Measurements from ENCODE around the gene ZBTB38. TPM values are rescaled to one million over a fixed set of nuclear protein-coding genes. Genes with fewer than 3 reads are reported as not detected.

Gene ZBTB38
- total and polyA plus RNA-seq, 2 donors (not counting 1 experiment from before 2014, with no cell fraction given): 13.8 to 71.2 TPM

- Histone ChIP-seq H3K4me1 (ENCODE audit: control insufficient read depth in 2 of 2, insufficient read depth in 2 of 2, low read length in 2 of 2) (peaks cover 8 to 14% of the 10 kb centered on the region in 2 donors), H3K4me2 (replicated peaks; ENCODE audit: low read depth, low read length, poor library complexity, severe bottlenecking) (peak overlapping the region; percentile 89), H3K36me3 (replicated peaks in 1 of 2; ENCODE audit: control extremely low read depth in 1 of 2, control insufficient read depth in 1 of 2, extremely low read depth in 1 of 2, insufficient read depth in 2 of 2, low read length in 1 of 2) (peaks cover 0 to 15% of the 10 kb centered on the region in 2 experiments), H3K27ac (ENCODE audit: low read length in 2 of 2) (peak overlapping the region; percentile 84 to 90), H2AFZ (ENCODE audit: insufficient read depth, low read depth, low read length, poor library complexity, severe bottlenecking) (peak overlapping the region; percentile 98), H4K20me1 (ENCODE audit: control insufficient read depth, insufficient read depth, low read length, poor library complexity, severe bottlenecking) (no peaks in the 10 kb centered on the region), H3K27me3 (replicated peaks in 1 of 4; ENCODE audit: control extremely low read depth in 1 of 4, control insufficient read depth in 3 of 4, insufficient read depth in 4 of 4, low read length in 3 of 4) (no peaks in the 10 kb centered on the region), H3K79me2 (ENCODE audit: control insufficient read depth, insufficient read depth, low read length) (no peaks in the 10 kb centered on the region), H3K9ac (ENCODE audit: low read length) (peak overlapping the region; percentile 85), H3K4me3 (ENCODE audit: control extremely low read depth in 1 of 5, extremely low read depth in 1 of 5, insufficient read depth in 1 of 5, low read depth in 2 of 5, low read length in 4 of 5) (peak overlapping the region in 4 of 5 experiments; percentile 58 to 83 (median 79)), H3K9me3 (ENCODE audit: control extremely low read depth in 1 of 3, control insufficient read depth in 2 of 3, insufficient read depth in 1 of 3, low read length in 2 of 3) (no peaks in the 10 kb centered on the region)
- CTCF ChIA-PET: interaction anchor here (0.6 to 2.0 kb wide), 8 partner anchors 17 to 53 kb away, joined by 3 to 7 read pairs (median 4); no protein-coding TSS in a partner anchor
- intact Hi-C loops (cut with micrococcal nuclease): loop anchor here (1.0 to 2.0 kb wide), 5 partner anchors 15 to 91 kb away; partner anchors contain the start of gene RASA2
- H3K9me3 Mint-ChIP-seq (ENCODE audit: insufficient read depth): peaks cover 3% of the 10 kb centered on the region
- peak overlapping the region; percentile 88 for H3K4me3 Mint-ChIP-seq
- no peaks in the 10 kb centered on the region for H3K27me3 Mint-ChIP-seq
- H3K4me1 Mint-ChIP-seq: peaks cover 49% of the 10 kb centered on the region
- POLR2A ChIA-PET: interaction anchor here (0.8 to 2.5 kb wide), 6 partner anchors 10 to 90 kb away, joined by 3 to 8 read pairs (median 4); no protein-coding TSS in a partner anchor
- no peak for TF ChIP-seq CTCF (IDR thresholded peaks at IDR 0.05)
- TF ChIP-seq EZH2 (IDR thresholded peaks at IDR 0.05; ENCODE audit: borderline replicate concordance, insufficient read depth, low read depth, low read length, poor library complexity, severe bottlenecking): no peak
- ATAC-seq (ENCODE audit: low read depth) (peak; percentile 82), DNase-seq (peak; percentile 79)
- 11% methylated on average over 59 of the region's 59 CpGs for WGBS (ENCODE audit: insufficient coverage)
- H3K27ac Mint-ChIP-seq: peak overlapping the region; percentile 95
These were observed 33.5 kb downstream of the ZBTB38 start for GRCh38 chr3:141401573-141402475.

Data from B cell (primary cell).